Thoracic aorta (tissue), 2 donors: ENCODE measurements around the gene IGSF8. TPM values are rescaled to one million over a fixed set of nuclear protein-coding genes. Genes with fewer than 3 reads are reported as not detected.

Source experiments
- ATAC-seq: fragments of 150-250 bp; one replicate; pipeline ENCODE4 v1.8.0; 2017; ENCODE audit warnings: low read depth; ENCODE audit not compliant: insufficient number of reproducible peaks, low FRiP score
- DNase-seq: peaks from one replicate; pipeline ENCODE4 v3.0.0-alpha.2; 2020; ENCODE audit warnings: low spot score
- H3K27ac ChIP-seq, 2 donors: fragments of 200-600 bp; sonication (generic); 1 replicate in 1 of 2; 2 replicates in 1 of 2; pipeline ENCODE4 v1.5.1; 2016; ENCODE audit warnings: mild to moderate bottlenecking in 2 of 2, moderate library complexity in 2 of 2
- H3K27me3 ChIP-seq: fragments of 200-600 bp; sonication (generic); replicated peaks from 2 replicates; pipeline ENCODE4 v1.6.0; 2016; ENCODE audit warnings: mild to moderate bottlenecking; ENCODE audit not compliant: insufficient read depth
- H3K36me3 ChIP-seq: fragments of 200-600 bp; sonication (generic); one replicate; pipeline ENCODE4 v1.5.1; 2016
- H3K4me1 ChIP-seq, 2 donors: fragments of 200-600 bp; sonication (generic); 1 replicate in 1 of 2; 2 replicates in 1 of 2; pipeline versions ENCODE4 v1.5.1 to v1.6.0; 2016; ENCODE audit warnings: low read depth in 2 of 2, mild to moderate bottlenecking in 1 of 2; ENCODE audit not compliant: control insufficient read depth in 1 of 2
- H3K4me3 ChIP-seq: fragments of 200-600 bp; sonication (generic); 2 replicates; pipeline ENCODE4 v1.5.1; 2016; ENCODE audit warnings: mild to moderate bottlenecking
- H3K9me3 ChIP-seq: fragments of 200-600 bp; sonication (generic); 2 replicates; pipeline ENCODE4 v1.5.1; 2016
- CTCF ChIP-seq: fragments of 200-600 bp; sonication (generic); IDR thresholded peaks from one replicate; pipeline ENCODE4 v1.5.1; 2019; ENCODE audit warnings: antibody characterized with exemption
- total RNA-seq, 2 donors: library from RNA; depleted of rRNA; stranded (reverse); fragments of >200 nt; gene quantifications; one replicate each; pipeline versions ENCODE4 v1.1.0 to v1.2.3, GENCODE V29; 2016

IGSF8 gene
- total RNA-seq, 2 donors from 2014 or later, result 29.6 to 40.8 TPM

GRCh38 chr1:160096274-160097116 is 1.9 kb downstream of the IGSF8 start:
- no peaks in the 10 kb centered on the region for H3K9me3 ChIP-seq
- DNase-seq (no peak), ATAC-seq (no peak)
- no peak for TF ChIP-seq CTCF
- H3K4me1 ChIP-seq, result peaks cover 26 to 50% of the 10 kb centered on the region in 2 donors
- H3K4me3 ChIP-seq, result peak overlapping the region; percentile 79
- no peaks in the 10 kb centered on the region for H3K27me3 ChIP-seq
- peaks cover 25% of the 10 kb centered on the region for H3K36me3 ChIP-seq
- peak overlapping the region; percentile 39 to 89 for H3K27ac ChIP-seq

GRCh38 chr1:160095382-160096105 is 2.9 kb downstream of the IGSF8 start:
- no peak for ATAC-seq
- Histone ChIP-seq H3K9me3 (no peaks in the 10 kb centered on the region), H3K36me3 (peaks cover 31% of the 10 kb centered on the region), H3K4me1 (peaks cover 21 to 43% of the 10 kb centered on the region in 2 donors), H3K27me3 (no peaks in the 10 kb centered on the region), H3K4me3 (no peak overlapping the region), H3K27ac (peak overlapping the region; percentile 39 to 89)
- no peak for DNase-seq
- no peak for TF ChIP-seq CTCF

GRCh38 chr1:160094806-160095205 is 3.6 kb downstream of the IGSF8 start:
- Histone ChIP-seq H3K4me3 (no peak overlapping the region), H3K27me3 (no peaks in the 10 kb centered on the region), H3K27ac (no peak overlapping the region), H3K36me3 (peaks cover 31% of the 10 kb centered on the region), H3K9me3 (no peaks in the 10 kb centered on the region), H3K4me1 (peaks cover 21 to 43% of the 10 kb centered on the region in 2 donors)
- DNase-seq (no peak), ATAC-seq (no peak)
- TF ChIP-seq CTCF, result no peak

- no peak for DNase-seq
- Histone ChIP-seq H3K27me3 (no peaks in the 10 kb centered on the region), H3K36me3 (peaks cover 31% of the 10 kb centered on the region), H3K4me3 (no peak overlapping the region), H3K27ac (no peak overlapping the region), H3K9me3 (no peaks in the 10 kb centered on the region), H3K4me1 (peaks cover 18 to 37% of the 10 kb centered on the region in 2 donors)
- no peak for ATAC-seq
- TF ChIP-seq CTCF, result no peak
Observed at GRCh38 chr1:160094291-160094625, 4.2 kb downstream of the IGSF8 start.

- H3K9me3 ChIP-seq, result no peaks in the 10 kb centered on the region
- H3K36me3 ChIP-seq, result peaks cover 31% of the 10 kb centered on the region
- no peaks in the 10 kb centered on the region for H3K27me3 ChIP-seq
- H3K4me3 ChIP-seq, result no peak overlapping the region
- DNase-seq (no peak), ATAC-seq (no peak)
- H3K4me1 ChIP-seq, result peaks cover 17 to 35% of the 10 kb centered on the region in 2 donors
- TF ChIP-seq CTCF, result no peak
- no peak overlapping the region for H3K27ac ChIP-seq
Observed at GRCh38 chr1:160093624-160094290, 4.7 kb downstream of the IGSF8 start.
